Rectal smooth muscle tissue (tissue), 1 donor: ENCODE measurements around the gene FLNA.
"Not testable (repeated sequence)": the region's sequence is repeated elsewhere in the genome, so short reads cannot be mapped to it uniquely, and the experiment has no call there.

Experiments
- H3K27ac ChIP-seq: one replicate; pipeline ENCODE4 v1.7.0; 2013; ENCODE audit warnings: low read depth, low read length, inconsistent platforms
- H3K27me3 ChIP-seq: one replicate; pipeline ENCODE4 v1.7.0; 2013; ENCODE audit warnings: low read length; ENCODE audit not compliant: control insufficient read depth, insufficient read depth
- H3K36me3 ChIP-seq: one replicate; pipeline ENCODE4 v1.7.0; 2013; ENCODE audit warnings: low read length; ENCODE audit not compliant: control insufficient read depth, insufficient read depth
- H3K4me1 ChIP-seq: one replicate; pipeline ENCODE4 v1.7.0; 2013; ENCODE audit warnings: low read length; ENCODE audit not compliant: control insufficient read depth, insufficient read depth
- H3K4me3 ChIP-seq: one replicate; pipeline ENCODE4 v1.7.0; 2013; ENCODE audit warnings: low read length
- H3K9ac ChIP-seq: one replicate; pipeline ENCODE4 v1.7.0; 2013; ENCODE audit warnings: low read length

FLNA gene

DNA sequence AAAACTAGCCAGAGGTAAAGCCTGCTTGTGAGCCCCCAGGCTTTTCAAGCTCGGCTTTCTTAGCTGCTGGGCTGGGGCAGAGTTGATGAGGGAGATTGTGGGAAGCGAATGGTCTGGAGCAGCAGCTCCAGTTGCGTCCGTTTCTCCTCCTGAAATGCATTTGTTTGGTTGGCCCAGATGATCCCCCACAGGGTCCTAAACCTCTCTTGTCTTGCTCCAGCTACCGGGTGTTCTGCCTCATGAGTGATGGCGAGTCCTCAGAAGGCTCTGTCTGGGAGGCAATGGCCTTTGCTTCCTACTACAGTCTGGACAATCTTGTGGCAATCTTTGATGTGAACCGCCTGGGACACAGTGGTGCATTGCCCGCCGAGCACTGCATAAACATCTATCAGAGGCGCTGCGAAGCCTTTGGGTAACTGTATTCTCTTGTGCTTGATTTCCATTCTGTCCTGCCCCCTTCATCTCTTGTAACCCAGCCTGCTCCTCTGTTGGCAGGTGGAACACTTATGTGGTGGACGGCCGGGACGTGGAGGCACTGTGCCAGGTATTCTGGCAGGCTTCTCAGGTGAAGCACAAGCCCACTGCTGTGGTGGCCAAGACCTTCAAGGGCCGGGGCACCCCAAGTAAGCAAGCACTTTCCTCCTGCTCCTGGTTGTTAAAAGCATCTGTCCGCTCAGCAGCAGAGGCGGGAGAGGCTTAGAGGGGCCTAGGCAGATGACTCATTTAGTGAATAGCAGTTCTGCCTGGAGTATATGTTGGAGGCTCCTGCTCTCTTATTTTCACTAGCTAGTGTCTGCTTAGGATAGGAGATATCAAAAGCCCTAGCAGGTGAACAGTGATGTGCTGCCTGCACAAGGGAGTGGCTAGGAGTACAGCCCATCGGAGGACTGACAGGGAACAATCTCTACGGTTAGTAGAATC lies 63.6 kb downstream of the FLNA start:
- no peaks in the 10 kb centered on the region for H3K4me1 ChIP-seq
- H3K27me3 ChIP-seq = peaks cover 5% of the 10 kb centered on the region
- H3K4me3 ChIP-seq = no peak overlapping the region
- no peak overlapping the region for H3K9ac ChIP-seq
- H3K36me3 ChIP-seq = no peaks in the 10 kb centered on the region
- no peak overlapping the region for H3K27ac ChIP-seq

GRCh38 chrX:154309041-154309775 lies 65.2 kb downstream of the FLNA start:
- Histone ChIP-seq H3K27me3 (peaks cover 5% of the 10 kb centered on the region), H3K36me3 (no peaks in the 10 kb centered on the region), H3K9ac (no peak overlapping the region), H3K4me3 (no peak overlapping the region), H3K4me1 (no peaks in the 10 kb centered on the region), H3K27ac (no peak overlapping the region)

DNA sequence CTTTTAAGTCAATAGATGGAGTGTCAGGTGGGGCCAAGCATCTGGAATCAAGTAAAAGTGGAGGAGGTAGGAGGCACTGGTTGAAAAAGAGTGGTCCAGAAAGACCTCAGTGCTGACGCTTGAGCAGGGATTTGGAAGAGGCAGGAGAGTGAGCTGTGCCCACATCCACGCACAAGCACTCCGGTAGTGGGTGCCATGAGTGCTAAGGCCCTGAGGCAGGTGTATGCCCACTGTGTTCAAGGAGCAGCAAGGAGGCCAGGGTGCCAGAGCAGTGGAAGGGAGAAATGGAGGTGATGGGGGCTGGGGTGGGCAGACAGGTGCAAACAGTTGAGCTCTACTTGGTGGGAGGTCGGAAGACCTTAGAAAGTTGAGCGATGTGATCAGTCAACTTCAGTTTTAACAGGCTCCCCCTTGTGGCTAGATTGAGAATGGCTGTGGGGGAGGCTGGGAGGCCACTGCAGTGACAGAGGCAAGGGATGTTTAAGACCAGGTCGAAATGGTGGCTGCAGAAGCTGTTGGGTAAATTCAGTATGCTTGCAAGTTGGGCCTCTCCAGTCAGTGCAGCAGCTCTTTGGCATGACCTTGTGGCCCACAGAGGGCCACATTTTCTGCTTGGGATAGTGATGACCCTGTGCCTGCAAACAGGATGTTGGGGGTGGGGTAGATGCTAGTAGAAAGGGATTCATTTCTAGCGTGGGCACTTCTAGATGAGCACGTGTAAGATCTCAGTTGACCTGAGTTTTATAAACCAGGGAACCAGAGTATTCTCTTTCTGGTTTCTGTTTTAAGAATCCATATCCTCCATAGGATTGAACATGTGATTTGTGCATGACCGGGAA lies 66.1 kb downstream of the FLNA start:
- H3K36me3 ChIP-seq = no peaks in the 10 kb centered on the region
- H3K4me1 ChIP-seq = no peaks in the 10 kb centered on the region
- H3K27me3 ChIP-seq = peaks cover 5% of the 10 kb centered on the region
- H3K4me3 ChIP-seq = no peak overlapping the region
- no peak overlapping the region for H3K27ac ChIP-seq
- H3K9ac ChIP-seq = no peak overlapping the region

- Histone ChIP-seq H3K36me3 (no peaks in the 10 kb centered on the region), H3K27me3 (peaks cover 5% of the 10 kb centered on the region), H3K4me1 (no peaks in the 10 kb centered on the region), H3K4me3 (no peak overlapping the region), H3K27ac (no peak overlapping the region), H3K9ac (no peak overlapping the region)
Observed at GRCh38 chrX:154307202-154307601, 67.2 kb downstream of the FLNA start.

- Histone ChIP-seq H3K27me3 (peaks cover 5% of the 10 kb centered on the region), H3K27ac (no peak overlapping the region), H3K4me1 (no peaks in the 10 kb centered on the region), H3K36me3 (no peaks in the 10 kb centered on the region), H3K9ac (no peak overlapping the region), H3K4me3 (no peak overlapping the region)
Observed at GRCh38 chrX:154305541-154306205, 68.8 kb downstream of the FLNA start.

GRCh38 chrX:154304846-154305245 lies 69.6 kb downstream of the FLNA start:
- Histone ChIP-seq H3K4me1 (no peaks in the 10 kb centered on the region), H3K4me3 (no peak overlapping the region), H3K27ac (no peak overlapping the region), H3K27me3 (peaks cover 5% of the 10 kb centered on the region), H3K9ac (no peak overlapping the region), H3K36me3 (no peaks in the 10 kb centered on the region)

DNA sequence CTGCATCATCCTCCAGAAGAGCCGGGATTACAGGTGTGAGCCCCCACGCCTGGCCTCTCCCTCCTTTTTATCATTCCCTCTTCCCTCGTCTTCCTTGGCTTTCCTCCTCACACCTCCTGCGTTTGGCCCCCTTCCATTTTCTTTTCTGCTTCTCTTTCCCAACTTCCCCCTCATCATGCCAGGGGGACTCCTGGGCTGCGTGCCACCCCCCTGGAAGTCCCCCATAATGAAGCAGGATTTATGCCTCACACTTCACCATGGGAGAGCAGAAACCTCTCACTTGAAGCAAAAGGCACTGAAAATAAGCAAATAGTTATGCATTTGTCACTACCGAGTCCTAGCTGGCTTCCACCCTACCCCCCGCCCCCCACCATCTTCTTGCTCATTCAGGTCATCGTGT lies 71.0 kb downstream of the FLNA start:
- Histone ChIP-seq H3K4me1 (no peaks in the 10 kb centered on the region), H3K9ac (no peak overlapping the region), H3K27ac (no peak overlapping the region), H3K27me3 (peaks cover 5% of the 10 kb centered on the region), H3K36me3 (no peaks in the 10 kb centered on the region), H3K4me3 (no peak overlapping the region)

- not testable (repeated sequence) for H3K9ac ChIP-seq, H3K4me1 ChIP-seq, H3K27ac ChIP-seq, H3K27me3 ChIP-seq, H3K4me3 ChIP-seq, H3K36me3 ChIP-seq
Observed at GRCh38 chrX:154302998-154303397, 71.4 kb downstream of the FLNA start.

GRCh38 chrX:154300816-154301215 lies 73.6 kb downstream of the FLNA start:
- H3K4me3 ChIP-seq = no peak overlapping the region
- no peaks in the 10 kb centered on the region for H3K4me1 ChIP-seq
- H3K9ac ChIP-seq = no peak overlapping the region
- H3K36me3 ChIP-seq = no peaks in the 10 kb centered on the region
- H3K27me3 ChIP-seq = no peaks in the 10 kb centered on the region
- H3K27ac ChIP-seq = no peak overlapping the region
